ENCODE data around the gene PLA2G2D.

The PLA2G2D gene

GRCh38 chr1:20114021-20114648 lies 5.2 kb downstream of the PLA2G2D start:
- DNase-seq (ENCODE audit: low spot score): peak; percentile 66

DNA sequence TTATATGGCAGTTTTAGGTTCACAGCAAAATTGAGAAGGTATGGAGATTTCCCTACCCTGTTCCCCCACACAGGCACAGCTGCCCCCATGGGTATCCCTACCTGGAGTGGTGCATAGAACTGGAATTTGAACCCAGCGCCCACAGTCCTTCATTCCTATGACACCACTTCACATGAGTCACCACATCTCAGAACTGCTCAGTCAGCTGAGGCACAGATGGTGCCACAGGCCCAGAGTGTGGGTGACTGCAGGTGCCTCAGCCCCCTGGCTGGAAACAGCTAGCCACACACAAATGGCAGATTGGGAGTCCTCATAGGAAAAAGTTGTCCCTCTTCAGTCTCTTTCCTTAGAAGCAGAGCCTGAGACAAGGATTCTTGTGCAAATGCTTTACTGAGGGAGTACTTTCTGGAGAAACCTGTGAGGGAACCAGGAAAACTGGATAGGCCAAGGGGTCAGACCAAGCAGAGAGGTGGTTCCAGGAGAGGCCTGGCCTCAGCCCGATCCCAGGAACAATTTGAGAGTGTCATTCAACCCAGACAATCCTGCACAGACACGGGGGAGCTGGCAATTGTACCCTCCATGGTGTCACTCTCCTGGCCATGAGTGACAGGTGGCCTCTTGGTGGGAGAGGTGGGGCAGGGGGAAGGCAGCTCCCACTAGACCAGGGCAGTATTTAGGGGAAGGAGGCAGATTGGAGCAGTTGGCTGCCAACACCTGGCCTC lies 6.9 kb downstream of the PLA2G2D start:
- peak; percentile 60 for DNase-seq (ENCODE audit: low spot score)

- no peak for DNase-seq (ENCODE audit: low spot score)
Observed at GRCh38 chr1:20111452-20111851, 7.9 kb downstream of the PLA2G2D start.

DNA sequence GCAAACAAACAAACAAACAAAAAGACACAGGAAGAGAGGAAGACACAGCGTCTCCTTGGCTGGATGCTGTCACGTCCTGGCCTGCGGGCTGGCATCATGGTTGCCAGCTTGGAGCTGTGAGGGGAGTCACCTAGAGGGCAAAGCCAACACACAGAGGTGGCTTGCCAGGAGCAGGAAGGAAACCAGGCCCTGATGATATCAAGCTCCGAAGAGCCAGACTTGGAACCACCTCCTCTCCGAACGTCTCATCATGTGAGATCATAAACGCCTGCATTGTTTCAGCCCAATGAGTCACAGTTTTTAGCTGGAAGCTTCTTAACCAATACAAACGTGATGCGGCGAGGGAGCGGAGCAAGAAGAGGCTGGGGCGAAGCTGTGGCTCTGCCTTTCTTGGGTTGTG lies 8.7 kb downstream of the PLA2G2D start:
- DNase-seq (ENCODE audit: low spot score): peak; percentile 64

GRCh38 chr1:20109223-20109856 lies 10.0 kb downstream of the PLA2G2D start:
- DNase-seq (ENCODE audit: low spot score): peak; percentile 73

- DNase-seq (ENCODE audit: low spot score): no peak
Observed at GRCh38 chr1:20108366-20109123, 10.8 kb downstream of the PLA2G2D start.

DNA sequence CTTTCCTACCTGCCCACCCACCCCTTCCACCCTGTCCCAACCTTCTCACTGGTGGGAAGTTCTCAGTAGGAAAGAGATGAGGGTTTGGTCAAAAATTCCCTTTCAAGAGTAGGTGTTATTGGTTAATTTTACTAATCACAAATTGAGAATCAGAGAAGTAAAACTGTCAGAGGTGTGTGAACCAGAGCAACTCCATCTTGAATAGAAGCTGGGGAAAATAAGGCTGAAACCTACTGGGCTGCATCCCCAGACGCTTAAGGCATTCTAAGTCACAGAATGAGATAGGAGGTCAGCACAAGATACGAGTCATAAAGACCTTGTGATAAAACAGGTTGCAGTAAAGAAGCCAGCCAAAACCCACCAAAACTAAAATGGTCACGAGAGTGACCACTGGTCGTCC lies 11.5 kb downstream of the PLA2G2D start:
- peak; percentile 42 for DNase-seq (ENCODE audit: low spot score)

GRCh38 chr1:20107351-20107750 lies 12.0 kb downstream of the PLA2G2D start:
- no peak for DNase-seq (ENCODE audit: low spot score)

DNA sequence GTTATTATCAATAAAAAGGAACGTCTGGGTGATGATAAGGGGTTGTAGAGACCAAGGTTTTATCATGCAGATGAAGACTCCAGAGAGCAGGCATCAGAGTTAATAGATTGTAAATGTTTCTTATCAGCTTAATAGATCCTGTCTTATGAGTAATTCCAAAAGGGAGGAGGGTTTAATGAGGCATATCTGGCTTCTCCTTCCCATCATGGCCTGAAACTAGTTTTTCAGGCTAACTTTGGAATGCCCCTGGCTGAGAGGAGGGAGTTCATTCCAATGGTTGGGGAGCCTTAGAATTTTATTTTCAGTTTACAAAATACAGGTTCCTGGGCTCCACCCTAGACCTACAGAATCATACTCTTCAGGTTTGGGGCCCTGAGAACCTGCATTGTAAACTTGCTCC lies 13.5 kb downstream of the PLA2G2D start:
- DNase-seq (ENCODE audit: low spot score): peak; percentile 70

- peak; percentile 63 for DNase-seq (ENCODE audit: low spot score)
Observed at GRCh38 chr1:20102875-20103274, 16.5 kb downstream of the PLA2G2D start.

DNA sequence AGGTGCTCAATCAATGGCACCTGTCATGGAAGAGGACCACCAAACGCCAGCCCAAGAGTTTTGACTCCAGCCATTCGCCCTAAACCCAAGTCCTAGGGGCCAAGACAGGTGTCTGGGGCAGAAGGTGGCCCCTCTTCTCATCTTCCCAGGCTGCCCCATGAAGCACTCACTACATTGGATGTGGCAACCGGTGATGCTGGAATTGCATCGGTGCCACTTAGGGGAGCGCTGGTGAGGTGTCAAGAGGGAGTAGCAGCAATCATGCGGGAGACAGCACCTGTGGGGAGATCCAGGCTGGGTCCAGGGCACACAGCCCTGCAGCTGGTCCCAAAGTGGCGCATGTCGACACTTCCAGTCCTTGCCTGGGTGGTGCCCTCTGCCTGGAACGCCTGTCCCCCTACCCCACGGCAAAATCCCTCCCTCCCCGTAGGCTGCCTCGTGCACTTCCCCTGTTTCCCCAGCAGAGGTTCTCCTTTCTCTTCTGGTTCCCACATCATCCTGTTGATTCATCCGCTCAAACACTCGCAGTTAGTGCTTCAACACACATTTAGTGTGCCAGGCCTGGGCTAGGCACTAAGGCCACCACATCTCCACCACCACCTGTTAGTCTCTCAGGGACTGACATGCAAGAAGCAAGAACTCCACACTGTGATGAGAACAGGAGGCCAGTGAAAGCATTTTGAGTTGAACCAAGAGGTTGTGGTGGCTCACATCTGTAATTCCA lies 18.5 kb downstream of the PLA2G2D start:
- DNase-seq (ENCODE audit: low spot score): peak; percentile 70

GRCh38 chr1:20099533-20099932 lies 19.8 kb downstream of the PLA2G2D start:
- DNase-seq (ENCODE audit: low spot score): no peak

DNA sequence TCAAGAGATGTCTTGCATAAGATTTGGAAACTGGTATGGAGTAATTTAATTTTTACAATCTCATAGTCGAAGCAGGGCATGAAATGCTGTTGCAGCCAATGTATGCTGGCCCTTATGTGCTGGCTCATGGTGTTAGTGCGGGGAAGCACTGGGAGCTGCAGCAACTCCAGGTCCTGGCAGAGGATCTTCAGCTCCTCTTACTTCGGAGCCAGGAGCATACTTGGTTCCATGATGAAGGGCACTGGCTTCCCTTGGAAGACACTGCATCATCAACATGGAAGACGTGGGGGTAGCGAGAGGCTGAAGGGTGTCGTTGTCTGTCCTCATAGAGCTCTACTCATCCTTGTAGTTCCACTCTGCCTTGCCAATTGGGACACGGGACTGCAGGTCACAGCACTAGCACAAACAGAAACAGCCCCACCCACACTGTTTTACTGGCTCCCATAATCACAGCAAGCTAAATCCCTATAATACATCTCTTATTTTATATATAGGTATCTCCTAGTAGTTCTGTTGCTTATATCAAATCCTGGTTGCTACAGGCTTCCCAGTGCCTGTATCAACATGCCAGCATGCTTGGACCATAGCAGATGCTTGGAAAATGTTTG lies 22.4 kb downstream of the PLA2G2D start:
- no peak for DNase-seq (ENCODE audit: low spot score)

- DNase-seq (ENCODE audit: low spot score): no peak
Observed at GRCh38 chr1:20095564-20096434, 23.5 kb downstream of the PLA2G2D start.

- DNase-seq (ENCODE audit: low spot score): no peak
Observed at GRCh38 chr1:20093940-20094391, 25.4 kb downstream of the PLA2G2D start.

- no peak for DNase-seq (ENCODE audit: low spot score)
Observed at GRCh38 chr1:20093303-20093702, 26.0 kb downstream of the PLA2G2D start.

DNA sequence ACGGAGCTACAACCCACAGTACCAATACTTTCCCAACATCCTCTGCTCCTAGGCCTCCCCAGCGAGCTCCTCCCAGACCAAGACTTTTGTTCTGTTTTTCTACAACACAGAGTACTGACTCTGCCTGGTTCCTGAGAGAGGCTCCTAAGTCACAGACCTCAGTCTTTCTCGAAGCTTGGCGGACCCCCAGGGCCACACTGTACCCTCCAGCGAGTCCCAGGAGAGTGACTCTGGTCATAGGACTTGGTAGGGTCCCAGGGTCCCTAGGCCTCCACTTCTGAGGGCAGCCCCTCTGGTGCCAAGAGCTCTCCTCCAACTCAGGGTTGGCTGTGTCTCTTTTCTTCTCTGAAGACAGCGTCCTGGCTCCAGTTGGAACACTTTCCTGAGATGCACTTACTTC lies 28.7 kb downstream of the PLA2G2D start:
- DNase-seq (ENCODE audit: low spot score): no peak

- no peak for DNase-seq (ENCODE audit: low spot score)
Observed at GRCh38 chr1:20090119-20090518, 29.2 kb downstream of the PLA2G2D start.

- DNase-seq (ENCODE audit: low spot score): no peak
Observed at GRCh38 chr1:20089328-20090077, 29.8 kb downstream of the PLA2G2D start.

- DNase-seq (ENCODE audit: low spot score): no peak
Observed at GRCh38 chr1:20087668-20088067, 31.7 kb downstream of the PLA2G2D start.

Measured in kidney tubule cell (primary cell).